Caco-2 (cell line): Measurements from ENCODE around the gene NPBWR2. TPM values are rescaled to one million over a fixed set of nuclear protein-coding genes. Genes with fewer than 3 reads are reported as not detected.

Experiments
- BruUV-seq: library from RNA; stranded (reverse); fragments of 400-500 nt; replicated peaks from 2 replicates; lab custom pipeline; 2021; lab: Mats Ljungman, UMichigan
- CTCF ChIA-PET: fragments of 300-600 bp; sonication (Branson Sonifier 250); formaldehyde crosslinking; loops from one replicate; lab custom pipeline; 2022; ENCODE audit warnings: antibody characterized with exemption; lab: Charles Lee
- POLR2A ChIA-PET: fragments of 300-600 bp; sonication (Branson Sonifier 250); formaldehyde crosslinking; loops from one replicate; lab custom pipeline; 2022; ENCODE audit warnings: antibody characterized with exemption; lab: Charles Lee
- DNase-seq, 2 experiments: peaks; one replicate each; pipeline versions ENCODE4 v3.0.0 to v3.0.0-alpha.2; 2020 to 2022
- H3K27me3 ChIP-seq: replicated peaks from 2 replicates; pipeline ENCODE4 v1.6.0; 2011; ENCODE audit warnings: low read length; ENCODE audit not compliant: control insufficient read depth, insufficient read depth
- H3K36me3 ChIP-seq: 2 replicates; pipeline ENCODE4 v1.5.1; 2011; ENCODE audit warnings: low read length; ENCODE audit not compliant: control insufficient read depth, insufficient read depth
- H3K4me1 ChIP-seq: fragments of 250-450 bp; sonication (Bioruptor Pico); 2 replicates; pipeline ENCODE4 v1.5.1; 2020; ENCODE audit warnings: mild to moderate bottlenecking
- H3K4me3 ChIP-seq: 2 replicates; pipeline ENCODE4 v1.5.1; 2011; ENCODE audit warnings: low read depth, mild to moderate bottlenecking, control low read depth, low read length
- H3K9me3 ChIP-seq: fragments of 250-450 bp; sonication (Bioruptor Pico); 2 replicates; pipeline ENCODE4 v1.5.1; 2020; ENCODE audit warnings: mild to moderate bottlenecking, moderate library complexity
- H3K27ac Mint-ChIP-seq: one replicate; pipeline ENCODE4 v1.8.0; 2022; ENCODE audit warnings: mixed read lengths; ENCODE audit not compliant: unreplicated experiment
- H3K27me3 Mint-ChIP-seq: one replicate; pipeline ENCODE4 v1.8.0; 2022; ENCODE audit warnings: mixed read lengths; ENCODE audit not compliant: insufficient read depth, unreplicated experiment
- H3K36me3 Mint-ChIP-seq: one replicate; pipeline ENCODE4 v1.8.0; 2022; ENCODE audit warnings: mild to moderate bottlenecking, mixed read lengths; ENCODE audit not compliant: insufficient read depth, unreplicated experiment
- H3K4me1 Mint-ChIP-seq: one replicate; pipeline ENCODE4 v1.8.0; 2022; ENCODE audit warnings: low read depth, mixed read lengths; ENCODE audit not compliant: unreplicated experiment
- H3K4me3 Mint-ChIP-seq: one replicate; pipeline ENCODE4 v1.8.0; 2022; ENCODE audit warnings: mild to moderate bottlenecking, moderate library complexity, mixed read lengths; ENCODE audit not compliant: unreplicated experiment
- H3K9me3 Mint-ChIP-seq: one replicate; pipeline ENCODE4 v1.8.0; 2022; ENCODE audit warnings: mixed read lengths; ENCODE audit not compliant: unreplicated experiment
- CTCF ChIP-seq, 2 experiments: fragments of 200-600 bp in 1 of 2; IDR thresholded peaks; 1 replicate in 1 of 2; 2 replicates in 1 of 2; pipeline versions ENCODE4 v1.5.1 to v1.8.0; 2011 to 2022; ENCODE audit warnings: antibody characterized with exemption in 1 of 2, control low read depth in 1 of 2, inconsistent platforms in 1 of 2, low read depth in 1 of 2, low read length in 1 of 2, mild to moderate bottlenecking in 1 of 2, moderate library complexity in 1 of 2; ENCODE audit not compliant: insufficient read depth in 1 of 2, severe bottlenecking in 1 of 2, unreplicated experiment in 1 of 2
- intact Hi-C: fragments of 100-400 bp; cut with micrococcal nuclease; formaldehyde crosslinking; loops from one replicate; pipeline ENCODE4 v1.10.0; 2022; ENCODE audit not compliant: unreplicated experiment
- total RNA-seq: library from RNA; stranded (reverse); gene quantifications from 2 replicates; pipeline ENCODE4 v1.2.3, GENCODE V29; 2022

NPBWR2 gene
- total RNA-seq, 1 experiment from 2014 or later: not detected

- H3K27me3 ChIP-seq: no peaks in the 10 kb centered on the region
- no peak for DNase-seq
- H3K9me3 ChIP-seq: no peaks in the 10 kb centered on the region
- POLR2A ChIA-PET: no interaction called here
- Mint-ChIP-seq H3K9me3 (no peaks in the 10 kb centered on the region), H3K4me3 (no peak overlapping the region), H3K27me3 (no peaks in the 10 kb centered on the region), H3K27ac (no peak overlapping the region), H3K36me3 (peaks cover 6% of the 10 kb centered on the region), H3K4me1 (peaks cover 7% of the 10 kb centered on the region)
- BruUV-seq: no TSS peak
- no peak overlapping the region for H3K4me3 ChIP-seq
- intact Hi-C loops: loop anchor here (2.0 kb wide), 1 partner anchor 77 kb away; the partner anchor contains the start of gene SAMD10
- CTCF ChIA-PET: interaction anchor here (8.0 kb wide), 1 partner anchor 17 kb away, joined by 64 read pairs; no protein-coding TSS in a partner anchor
- no peak for TF ChIP-seq CTCF (IDR thresholded peaks at IDR 0.05; ENCODE audit: insufficient read depth in 1 of 2, low read depth in 1 of 2, low read length in 1 of 2, severe bottlenecking in 1 of 2, unreplicated experiment in 1 of 2)
- H3K4me1 ChIP-seq: peaks cover 14% of the 10 kb centered on the region
- H3K36me3 ChIP-seq: no peaks in the 10 kb centered on the region
These were observed 51.3 kb downstream of the NPBWR2 start for GRCh38 chr20:64055893-64056638.

DNA sequence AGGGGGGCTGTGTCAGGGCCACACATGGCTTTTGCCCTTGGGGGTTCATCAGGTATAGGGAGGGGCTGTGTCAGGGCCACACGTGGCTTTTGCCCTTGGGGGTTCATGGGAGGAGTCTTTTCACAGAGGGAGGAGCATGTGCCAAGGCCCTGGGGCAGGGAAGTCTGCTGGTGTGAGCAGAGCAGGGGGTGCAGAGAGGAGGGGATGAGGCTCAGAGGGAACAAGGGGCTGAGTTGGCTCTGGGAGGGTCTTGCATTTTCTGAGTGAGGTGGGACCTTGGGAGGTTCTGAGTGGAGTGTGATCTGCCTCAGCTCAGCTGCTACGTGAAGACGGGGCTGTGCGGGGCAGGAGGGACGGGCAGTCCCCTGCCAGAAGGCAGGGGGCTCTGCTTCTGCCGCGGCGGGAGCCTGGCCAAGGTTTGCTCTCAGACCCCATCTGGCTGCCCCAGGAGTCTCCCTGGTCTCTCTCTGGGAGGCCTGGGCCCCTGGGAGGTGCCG is 51.9 kb downstream of the NPBWR2 start:
- BruUV-seq: no TSS peak
- no peaks in the 10 kb centered on the region; the same call in 1 of the 2 replicates for H3K27me3 ChIP-seq
- no peak for DNase-seq
- peaks cover 14% of the 10 kb centered on the region for H3K4me1 ChIP-seq
- Mint-ChIP-seq H3K4me1 (peaks cover 7% of the 10 kb centered on the region), H3K36me3 (peaks cover 6% of the 10 kb centered on the region), H3K27ac (no peak overlapping the region), H3K9me3 (no peaks in the 10 kb centered on the region), H3K27me3 (no peaks in the 10 kb centered on the region), H3K4me3 (no peak overlapping the region)
- CTCF ChIA-PET: interaction anchor here (0.6 to 8.0 kb wide), 2 partner anchors 17 to 159 kb away, joined by 3 to 64 read pairs; no protein-coding TSS in a partner anchor
- no peaks in the 10 kb centered on the region for H3K9me3 ChIP-seq
- no peak for TF ChIP-seq CTCF (IDR thresholded peaks at IDR 0.05; ENCODE audit: insufficient read depth in 1 of 2, low read depth in 1 of 2, low read length in 1 of 2, severe bottlenecking in 1 of 2, unreplicated experiment in 1 of 2)
- no peaks in the 10 kb centered on the region for H3K36me3 ChIP-seq
- intact Hi-C loops: no loop called here
- H3K4me3 ChIP-seq: no peak overlapping the region
- POLR2A ChIA-PET: no interaction called here

- peak in 1 of 2 experiments; percentile 59 for DNase-seq
- H3K4me3 ChIP-seq: no peak overlapping the region
- no peaks in the 10 kb centered on the region for H3K9me3 ChIP-seq
- no peak overlapping the region for H3K27ac Mint-ChIP-seq
- peaks cover under 1% of the 10 kb centered on the region for H3K27me3 Mint-ChIP-seq
- H3K36me3 Mint-ChIP-seq: peaks cover 6% of the 10 kb centered on the region
- no peaks in the 10 kb centered on the region for H3K36me3 ChIP-seq
- ChIA-PET POLR2A (interaction anchor here (0.6 to 1.7 kb wide), 4 partner anchors 9 to 516 kb away, joined by 3 to 8 read pairs (median 3); partner anchors contain the start of gene TCEA2), CTCF (interaction anchor here (0.6 to 8.0 kb wide), 4 partner anchors 9 to 73 kb away, joined by 3 to 64 read pairs (median 6); partner anchors contain the start of genes PRPF6 and TCEA2)
- peaks cover 7% of the 10 kb centered on the region for H3K4me1 Mint-ChIP-seq
- intact Hi-C loops: no loop called here
- peak; percentile 9 to 40 for TF ChIP-seq CTCF (IDR thresholded peaks at IDR 0.05; ENCODE audit: insufficient read depth in 1 of 2, low read depth in 1 of 2, low read length in 1 of 2, severe bottlenecking in 1 of 2, unreplicated experiment in 1 of 2)
- no peaks in the 10 kb centered on the region for H3K9me3 Mint-ChIP-seq
- BruUV-seq: no TSS peak
- no peaks in the 10 kb centered on the region; the same call in 1 of the 2 replicates for H3K27me3 ChIP-seq
- H3K4me1 ChIP-seq: peaks cover 17% of the 10 kb centered on the region
- H3K4me3 Mint-ChIP-seq: no peak overlapping the region
These were observed 53.3 kb downstream of the NPBWR2 start for GRCh38 chr20:64053841-64054661.
